Left renal cortex interstitium (tissue), 4 donors: ENCODE results near the gene SCARF2. TPM values are rescaled to one million over a fixed set of nuclear protein-coding genes. Genes with fewer than 3 reads are reported as not detected.
"Not testable (repeated sequence)": the region's sequence is repeated elsewhere in the genome, so short reads cannot be mapped to it uniquely, and the experiment has no call there.

Experiments
- DNase-seq, 4 donors: peaks; one replicate each; pipeline ENCODE4 v3.0.0-alpha.2; 2013; ENCODE audit warnings: low read depth in 4 of 4, low spot score in 2 of 4, missing footprints in 1 of 4
- polyA plus RNA-seq, 4 donors: library from polyadenylated mRNA; unstranded; fragments of 120-200 nt; gene quantifications; one replicate each; pipeline ENCODE4 v1.2.1, GENCODE V29; 2013; ENCODE audit not compliant: insufficient read length in 4 of 4

SCARF2 gene
- polyA plus RNA-seq, 4 donors = 17.2 to 31.2 (median 25.8) TPM

DNA sequence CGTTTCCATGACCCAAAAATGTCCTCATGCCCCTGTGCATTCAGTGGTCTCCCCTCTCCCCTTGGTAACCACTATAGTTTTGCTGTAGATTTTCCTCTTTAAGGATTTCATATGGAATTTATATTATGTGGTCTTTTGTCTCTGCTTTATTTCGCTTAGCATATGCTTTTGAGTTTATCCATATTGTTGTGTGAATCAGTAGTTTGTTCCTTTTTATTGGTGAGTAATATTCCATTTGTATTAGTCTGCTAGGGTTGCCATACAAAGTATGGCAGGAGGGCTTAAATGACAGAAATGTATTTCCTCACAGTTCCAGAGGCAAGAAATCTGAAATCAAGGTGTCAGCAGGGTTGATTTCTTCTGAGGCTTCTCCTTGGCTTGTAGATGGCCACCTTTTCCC, 40.1 kb downstream of the SCARF2 start:
- DNase-seq = no peak

DNA sequence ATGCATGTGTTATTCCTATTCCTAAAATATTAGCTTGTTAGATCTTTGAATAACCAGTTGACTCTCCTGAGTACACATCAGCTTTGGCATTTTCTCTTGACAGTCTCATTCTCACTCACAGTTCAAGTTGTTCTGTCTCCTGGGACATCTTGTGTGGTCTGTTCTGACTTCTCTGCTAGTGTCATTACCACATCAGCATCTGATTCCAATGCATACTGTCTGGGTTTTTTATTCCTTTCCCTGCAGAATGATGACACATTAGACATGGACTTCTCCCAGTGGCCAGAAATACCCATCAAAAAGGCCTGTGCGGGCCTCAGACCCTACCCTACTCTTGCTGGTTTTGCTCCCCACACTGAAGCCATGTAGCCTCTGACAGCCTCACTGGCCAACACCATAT, 41.0 kb downstream of the SCARF2 start:
- DNase-seq = no peak

DNA sequence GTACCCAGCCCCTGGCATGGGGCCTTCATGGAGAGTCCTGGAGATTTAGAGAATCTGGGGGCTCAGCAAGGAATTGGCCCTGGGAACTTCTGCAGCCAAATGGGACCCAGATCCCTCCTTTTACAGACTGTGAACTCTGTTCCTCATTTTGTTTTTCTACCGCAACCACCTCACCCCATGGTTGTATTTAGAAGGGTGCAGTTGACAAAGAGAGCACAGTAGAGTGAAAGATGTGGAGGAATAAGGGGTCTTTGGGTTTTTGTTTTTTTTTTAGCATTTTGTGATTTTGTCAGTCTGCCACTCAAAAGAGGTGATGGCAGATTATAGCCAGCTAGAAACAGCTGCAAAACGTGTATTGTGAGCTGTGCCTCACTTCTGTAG, 41.7 kb downstream of the SCARF2 start:
- no peak for DNase-seq

DNA sequence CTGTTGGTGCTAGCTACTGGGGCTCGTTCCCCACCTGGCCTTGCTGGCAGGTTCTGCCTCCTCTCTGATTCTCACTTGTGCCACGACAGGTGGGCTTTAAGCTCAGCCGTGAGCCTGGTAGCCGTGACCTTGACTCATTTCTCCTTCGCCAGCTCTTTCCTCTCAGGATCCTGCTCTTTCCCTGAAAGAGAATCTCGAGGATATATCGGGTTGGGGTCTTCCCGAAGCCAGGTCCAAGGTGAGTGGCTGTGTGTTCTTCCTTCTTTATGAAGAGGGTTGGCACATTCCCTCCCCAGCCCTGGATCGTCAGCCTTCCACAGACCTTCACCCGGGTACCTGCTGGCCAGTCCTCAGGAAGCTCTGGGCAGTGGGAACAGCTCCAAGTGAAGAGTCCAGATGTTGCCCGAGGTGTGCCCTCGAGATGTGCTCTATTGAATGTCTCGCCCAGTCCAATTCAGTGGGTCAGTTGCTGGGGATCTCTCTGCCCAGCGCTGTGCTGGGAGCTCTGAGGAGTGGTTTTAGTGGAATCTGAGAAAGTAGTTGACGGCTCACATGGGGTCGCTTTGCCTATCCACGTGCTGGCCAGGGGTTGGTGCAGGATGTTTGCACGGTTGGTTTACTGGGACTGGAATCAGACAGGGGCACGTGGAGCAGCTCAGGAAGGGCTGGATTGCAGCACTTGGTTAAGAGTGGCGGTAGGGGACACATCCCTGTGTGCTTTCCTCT, 42.3 kb downstream of the SCARF2 start:
- DNase-seq = no peak

DNA sequence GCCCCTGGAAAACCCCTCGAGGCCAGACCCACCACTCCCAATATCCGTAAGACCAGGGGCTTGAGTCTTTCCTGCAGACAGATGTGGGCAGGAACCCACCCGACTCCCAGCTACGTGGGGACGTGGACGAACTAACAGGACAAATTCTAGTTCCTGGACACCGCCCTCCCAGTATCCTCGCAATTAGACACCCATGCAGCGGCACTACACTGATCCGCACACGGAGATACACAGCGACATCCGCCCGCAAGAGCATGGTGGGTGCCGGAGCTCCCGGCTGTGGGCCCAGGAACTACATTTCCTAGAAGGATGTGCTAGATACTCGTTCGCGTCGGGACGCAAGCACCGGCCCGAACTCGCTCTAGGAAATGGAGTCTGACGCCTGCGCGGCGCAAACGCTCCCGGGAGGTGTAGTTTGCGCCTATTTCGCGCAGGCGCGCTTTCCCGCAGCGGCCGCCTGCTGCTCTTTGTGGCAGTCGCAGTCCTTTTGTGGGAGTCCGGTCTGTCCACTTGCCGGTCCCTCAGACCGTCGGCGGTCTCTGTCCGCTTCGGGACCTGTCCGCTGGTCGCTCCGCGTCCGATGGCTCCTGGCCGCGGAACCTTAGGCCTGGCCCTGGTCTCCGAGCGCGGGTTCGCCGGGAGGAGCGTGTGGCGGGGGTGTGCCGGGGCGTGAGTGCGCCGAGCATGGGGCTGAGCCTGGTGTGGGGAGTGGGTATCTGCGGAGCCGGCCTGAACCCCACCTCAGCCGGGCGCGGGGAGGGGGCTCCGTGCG, 43.7 kb downstream of the SCARF2 start, which contains the start of gene ZNF74:
TSS of gene ZNF74 (plus strand) at position 447 of the 772 bp plus-strand sequence. CDS start 478 bp downstream, outside the sequence.
- DNase-seq = peak; percentile 73 to 91 (median 80)

DNA sequence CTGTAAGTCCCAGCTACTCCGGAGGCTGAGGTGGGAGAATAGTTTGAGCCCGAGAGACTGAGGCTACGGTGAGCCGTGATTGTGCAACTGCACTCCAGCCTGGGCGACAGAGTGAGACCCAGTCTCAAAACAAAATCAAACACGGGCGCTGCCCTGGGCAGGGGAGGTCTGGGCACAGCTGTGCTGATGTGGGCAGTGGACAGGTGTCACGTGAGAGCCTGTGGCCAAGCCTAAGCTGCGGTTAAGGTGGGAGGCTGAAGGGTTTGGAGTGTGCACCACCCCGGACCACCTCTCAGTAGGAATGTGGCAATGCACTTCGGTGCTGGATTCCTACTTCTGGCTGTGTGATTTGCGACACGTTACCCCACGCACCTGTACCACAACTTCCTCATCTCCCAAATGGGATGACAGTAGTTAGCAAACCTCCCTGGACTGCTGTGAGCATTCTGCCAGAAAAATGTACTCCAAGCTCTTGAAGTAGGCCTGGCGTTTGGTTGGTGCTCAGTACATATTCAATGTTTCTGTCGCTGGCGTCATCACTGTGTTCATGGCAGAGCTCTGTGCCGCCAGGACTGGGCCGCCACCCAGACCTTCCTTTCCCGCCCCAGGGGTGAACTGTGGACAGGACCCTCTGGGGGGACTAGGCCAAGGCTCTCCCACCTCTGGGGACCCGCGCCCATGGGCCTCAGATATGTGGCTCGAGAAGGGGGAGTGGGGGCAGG, 44.5 kb downstream of the SCARF2 start:
- no peak for DNase-seq

DNA sequence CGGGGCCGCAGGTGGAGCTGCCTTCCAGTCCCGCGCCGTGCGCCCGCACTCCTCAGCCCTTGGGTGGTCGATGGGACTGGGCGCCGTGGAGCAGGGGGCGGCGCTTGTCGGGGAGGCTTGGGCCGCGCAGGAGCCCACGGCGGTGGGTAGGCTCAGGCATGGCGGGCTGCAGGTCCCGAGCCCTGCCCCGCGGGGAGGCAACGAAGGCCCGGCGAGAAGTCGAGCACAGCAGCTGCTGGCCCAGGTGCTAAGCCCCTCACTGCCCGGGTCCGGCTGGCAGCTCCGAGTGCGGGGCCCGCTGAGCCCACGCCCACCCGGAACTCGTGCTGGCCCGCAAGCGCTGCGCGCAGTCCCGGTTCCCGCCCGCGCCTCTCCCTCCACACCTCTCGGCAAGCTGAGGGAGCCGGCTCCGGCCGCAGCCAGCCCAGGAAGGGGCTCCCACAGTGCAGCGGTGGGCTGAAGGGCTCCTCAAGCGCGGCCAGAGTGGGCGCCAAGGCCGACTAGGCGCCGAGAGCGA, 45.2 kb downstream of the SCARF2 start:
- DNase-seq = not testable (repeated sequence)

DNA sequence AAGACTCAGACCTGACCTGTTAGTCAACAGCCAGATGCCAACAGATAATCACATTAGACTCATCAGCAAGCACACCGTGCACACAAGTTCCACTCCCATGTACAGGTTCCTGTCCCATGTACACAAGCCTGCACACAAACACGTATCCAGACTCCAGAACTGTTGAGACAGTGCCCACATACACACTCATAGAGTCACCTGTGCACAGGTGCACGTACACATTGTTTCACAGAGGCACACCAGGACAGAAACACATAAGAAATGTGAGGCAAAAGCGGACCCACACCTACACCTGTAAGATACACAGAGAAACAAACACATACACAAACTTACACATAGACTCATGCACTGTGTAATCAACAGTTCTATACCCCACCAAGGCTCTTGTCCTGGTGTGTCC, 46.4 kb downstream of the SCARF2 start:
- no peak for DNase-seq

DNA sequence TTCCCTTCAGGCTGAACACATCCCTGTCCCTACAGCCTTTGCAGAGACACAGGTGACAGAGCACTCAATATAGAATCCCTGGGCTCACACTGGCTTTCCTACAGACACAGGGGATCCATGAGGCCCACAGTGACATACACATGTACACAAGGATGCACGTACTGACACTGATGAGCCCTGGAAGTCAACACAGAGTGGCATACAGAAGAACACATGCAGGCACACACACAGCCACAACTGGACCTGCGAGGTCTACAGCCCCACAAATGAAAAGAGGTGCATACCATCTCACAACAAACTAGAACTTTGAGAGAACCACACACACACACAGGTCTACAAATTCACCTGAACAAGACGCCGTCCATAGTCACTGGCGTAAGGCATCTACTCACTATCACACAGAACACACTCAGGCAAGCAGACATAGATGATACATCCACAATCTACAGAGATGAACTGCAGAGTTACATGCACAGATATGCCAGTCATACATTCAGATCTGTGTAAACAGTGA, 47.2 kb downstream of the SCARF2 start:
- DNase-seq = no peak

DNA sequence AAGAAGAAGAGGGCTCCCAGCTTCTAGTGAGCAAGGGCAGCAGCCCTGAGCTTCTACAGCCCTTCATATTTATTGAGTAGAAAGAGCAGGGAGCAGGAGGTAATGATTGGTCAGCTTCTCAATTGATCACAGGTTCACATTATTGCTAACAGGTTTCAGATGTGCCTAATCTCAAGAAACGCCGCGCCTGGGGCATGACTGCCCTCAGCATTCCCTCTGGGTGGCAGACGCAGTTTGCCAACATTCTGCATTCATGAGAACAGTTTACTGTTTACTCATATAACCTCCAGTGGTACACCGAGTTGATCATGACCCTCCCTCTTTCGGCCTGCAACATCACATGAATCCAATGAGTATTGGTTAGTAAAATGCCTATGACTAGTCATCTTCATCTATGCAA, 48.3 kb downstream of the SCARF2 start:
- DNase-seq = no peak

DNA sequence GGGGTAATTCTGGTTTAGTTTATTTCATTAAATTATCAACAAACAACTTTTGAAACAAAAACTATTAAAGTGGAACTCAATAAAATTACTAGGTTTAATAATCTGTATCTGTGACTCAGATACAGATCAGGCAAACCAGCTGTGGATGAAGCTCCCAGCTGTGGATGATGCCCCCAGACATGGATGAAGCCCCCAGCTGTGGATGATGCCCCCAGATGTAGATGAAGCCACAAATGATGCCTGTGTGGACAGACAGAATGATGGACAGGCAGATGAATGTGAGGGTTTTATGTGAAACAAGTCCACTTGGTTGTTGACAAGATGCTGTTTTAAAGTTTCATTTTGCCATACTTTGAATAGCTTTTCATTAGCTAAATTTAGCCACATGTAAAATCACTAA, 49.4 kb downstream of the SCARF2 start:
- DNase-seq = no peak

DNA sequence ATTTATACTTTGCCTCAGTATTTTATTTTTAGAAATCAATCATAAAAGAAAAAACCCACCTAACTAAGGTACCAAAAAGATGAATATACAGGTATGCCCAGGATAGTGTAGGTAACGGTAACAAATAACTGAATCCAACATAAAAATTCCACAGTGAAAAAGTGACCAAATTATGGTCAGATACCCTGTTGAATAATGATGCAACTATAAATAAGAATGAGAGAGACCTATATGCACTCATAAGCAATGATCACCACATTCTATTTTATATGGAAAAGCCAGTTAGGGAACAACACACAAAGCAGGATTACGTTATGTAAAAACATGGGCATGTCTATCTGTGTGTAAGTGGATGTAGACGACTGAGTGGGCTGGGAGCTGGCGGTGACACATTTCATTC, 50.7 kb downstream of the SCARF2 start:
- no peak for DNase-seq

DNA sequence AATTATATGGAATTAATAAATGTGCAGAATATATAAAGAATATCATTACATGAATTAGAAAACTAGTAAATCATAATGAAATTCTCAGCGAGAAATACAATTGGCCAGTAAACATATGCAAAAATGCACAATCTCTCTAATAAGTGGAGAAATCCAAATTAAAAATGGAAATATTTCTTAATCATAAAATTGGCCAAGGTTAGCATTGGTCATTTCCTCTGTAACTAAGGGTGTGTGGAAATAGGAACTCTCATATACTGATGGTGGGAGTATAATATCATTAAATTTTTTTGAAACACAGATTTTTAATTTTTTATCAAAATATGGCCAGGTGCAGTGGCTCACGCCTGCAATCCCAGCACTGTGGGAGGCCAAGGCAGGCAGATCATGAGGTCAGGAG, 51.3 kb downstream of the SCARF2 start:
- DNase-seq = no peak

DNA sequence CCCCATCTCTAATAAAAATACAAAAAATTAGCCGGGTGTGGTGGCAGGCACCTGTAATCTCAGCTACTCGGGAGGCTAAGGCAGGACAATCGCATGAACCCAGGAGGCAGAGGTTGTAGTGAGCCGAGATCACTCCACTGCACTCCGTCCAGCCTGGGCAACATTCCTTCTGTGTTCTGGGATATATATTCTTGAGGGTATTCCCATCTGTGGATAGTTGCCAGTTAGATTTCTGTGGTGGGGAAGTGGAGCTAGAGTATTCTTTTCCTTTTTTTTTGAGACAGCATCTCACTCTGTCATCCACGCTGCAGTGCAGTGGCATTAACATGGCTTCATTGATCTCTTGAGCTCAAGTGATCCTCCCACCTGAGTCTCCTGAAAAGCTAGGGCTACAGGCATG, 52.8 kb downstream of the SCARF2 start:
- DNase-seq = no peak

DNA sequence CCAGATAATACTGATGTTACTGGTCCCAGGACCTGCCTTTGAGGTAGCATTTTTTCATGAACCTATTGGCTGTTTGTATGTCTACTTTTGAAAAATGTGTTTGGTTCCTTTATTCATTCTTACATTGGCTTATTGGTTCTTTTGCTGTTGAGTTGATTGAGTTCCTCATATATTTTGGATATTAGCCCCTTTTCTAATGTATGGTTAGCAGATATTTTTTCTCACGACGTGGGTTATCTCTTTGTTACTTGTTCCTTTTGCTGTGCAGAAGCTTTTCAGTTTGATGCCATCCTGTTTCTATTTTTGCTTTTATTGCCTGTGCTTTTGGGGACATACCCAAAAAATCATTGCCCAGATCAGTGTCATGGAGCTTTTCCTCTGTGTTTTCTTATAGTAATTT, 53.5 kb downstream of the SCARF2 start:
- no peak for DNase-seq

DNA sequence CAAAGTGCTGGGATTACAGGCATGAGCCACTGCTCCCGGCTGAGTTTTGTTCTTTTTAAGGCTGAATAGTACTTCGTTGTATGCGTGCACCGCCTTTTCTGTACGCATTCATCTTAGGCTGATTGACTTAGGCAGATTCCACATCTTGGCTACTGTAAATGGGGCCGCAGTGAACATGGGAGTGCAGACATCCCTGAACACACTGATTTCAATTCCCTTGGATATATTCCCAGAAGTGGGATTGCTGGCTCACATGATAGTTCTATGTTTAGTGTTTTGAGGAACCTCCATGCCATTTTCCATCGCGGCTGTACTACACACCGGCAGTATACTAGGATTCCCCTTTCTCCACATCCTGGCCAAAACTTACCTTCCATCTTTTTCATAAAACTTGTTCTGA, 54.1 kb downstream of the SCARF2 start:
- no peak for DNase-seq

DNA sequence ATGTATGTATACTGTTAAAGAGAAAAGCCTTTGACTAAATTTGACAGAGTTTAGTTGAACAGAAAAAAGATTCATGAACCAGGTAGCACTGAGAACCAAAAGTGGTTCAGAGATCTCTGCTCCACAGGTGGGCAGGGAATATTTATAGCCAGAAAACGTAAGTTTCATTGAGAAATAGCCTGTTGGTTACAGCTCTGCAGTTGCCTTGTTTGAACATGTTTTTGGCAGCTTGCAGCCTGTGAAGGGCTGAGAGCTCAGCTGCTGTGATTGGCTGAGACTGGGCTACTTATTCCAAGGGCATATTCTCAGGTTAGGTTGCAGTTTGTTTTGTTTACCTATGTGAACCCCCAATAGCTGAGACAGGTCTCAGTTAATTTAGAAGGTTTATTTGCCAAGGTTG, 57.1 kb downstream of the SCARF2 start:
- no peak for DNase-seq

DNA sequence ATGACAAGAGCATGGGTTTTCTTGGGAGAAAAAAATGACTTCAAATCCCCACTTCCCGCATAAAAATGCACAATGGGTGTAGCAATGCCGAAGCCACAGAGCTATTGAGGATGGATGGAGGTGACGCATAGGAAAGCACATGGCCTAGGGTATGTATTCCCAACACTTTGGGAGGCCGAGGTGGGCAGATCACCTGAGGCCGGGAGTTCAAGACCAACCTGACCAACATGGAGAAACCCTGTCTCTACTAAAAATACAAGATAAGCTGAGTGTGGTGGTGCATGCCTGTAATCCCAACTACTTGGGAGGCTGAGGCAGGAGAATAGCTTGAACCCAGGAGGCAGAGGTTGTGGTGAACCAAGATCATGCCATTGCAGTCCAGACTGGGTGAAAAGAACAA, 58.9 kb downstream of the SCARF2 start:
- DNase-seq = not testable (repeated sequence)

DNA sequence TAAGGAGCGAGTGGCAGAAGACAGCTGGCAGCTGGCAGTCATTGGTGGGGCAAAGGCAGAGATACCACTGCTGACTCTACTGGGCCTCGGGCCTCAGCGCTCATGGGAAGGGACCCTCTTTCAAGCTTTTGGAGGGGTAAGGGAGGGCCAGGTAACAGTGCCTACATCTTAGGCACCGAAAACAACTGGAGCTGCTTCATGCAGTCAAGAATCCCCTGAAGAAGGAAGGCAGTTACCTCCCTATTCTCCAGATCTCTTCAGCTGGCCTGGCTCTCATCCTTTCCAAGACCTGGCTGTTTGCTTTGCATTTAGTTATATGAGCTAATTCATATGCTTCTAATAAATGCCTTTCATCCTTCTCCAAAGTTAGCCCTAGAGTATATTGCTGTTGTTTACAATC, 59.5 kb downstream of the SCARF2 start:
- no peak for DNase-seq

DNA sequence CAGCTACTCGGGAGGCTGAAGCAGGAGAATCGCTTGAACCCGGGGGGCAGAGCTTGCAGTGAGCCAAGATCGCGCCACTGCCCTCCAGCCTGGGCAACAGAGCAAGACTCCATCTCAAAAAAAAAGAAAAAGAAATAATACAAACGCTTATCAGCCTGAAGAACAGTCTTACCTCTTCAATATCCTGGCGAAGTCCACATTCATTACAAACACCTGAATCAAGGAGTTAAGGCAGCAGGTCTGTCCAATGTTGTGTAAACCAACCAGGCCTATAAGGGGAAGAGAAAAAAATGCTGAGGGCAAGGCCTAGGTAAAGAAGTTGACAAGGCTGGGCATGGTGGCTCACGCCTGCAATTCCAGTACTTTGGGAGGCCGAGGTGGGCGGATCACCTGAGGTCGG, 60.6 kb downstream of the SCARF2 start:
- not testable (repeated sequence) for DNase-seq

DNA sequence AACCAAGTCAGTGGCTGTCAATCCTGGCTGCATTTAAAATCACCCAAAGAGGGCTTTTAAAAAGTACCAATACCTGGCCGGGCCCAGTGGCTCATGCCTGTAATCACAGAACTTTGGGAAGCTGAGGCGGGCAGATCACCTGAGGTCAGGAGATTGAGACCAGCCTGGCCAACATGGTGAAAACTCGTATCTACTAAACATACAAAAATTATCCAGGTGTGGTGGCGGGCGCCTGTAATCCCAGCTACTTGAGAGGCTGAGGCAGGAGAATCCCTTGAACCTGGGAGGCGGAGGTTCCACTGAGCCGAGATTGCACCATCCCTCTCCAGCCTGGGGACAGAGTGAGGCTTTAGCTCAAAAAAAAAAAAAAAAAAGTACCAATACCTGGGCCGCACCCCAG, 61.3 kb downstream of the SCARF2 start:
- not testable (repeated sequence) for DNase-seq
